IMR-90 (cell line): ENCODE results near the gene GCLC. TPM values are rescaled to one million over a fixed set of nuclear protein-coding genes. Genes with fewer than 3 reads are reported as not detected.

Experiments
- ATAC-seq: fragments of 200-7000 bp; cut with Tn5 transposase; 2 replicates; pipeline ENCODE4 v1.9.1; 2020; ENCODE audit warnings: low read depth, mild to moderate bottlenecking, moderate library complexity
- BruUV-seq: library from RNA; stranded (reverse); fragments of 400-500 nt; replicated peaks from 2 replicates; lab custom pipeline; 2021; lab: Mats Ljungman, UMichigan
- CTCF ChIA-PET: fragments of 300-600 bp; formaldehyde crosslinking; extraction: SDS; loops from one replicate; lab custom pipeline; 2021; ENCODE audit warnings: antibody characterized with exemption; lab: Yijun Ruan, JAX
- POLR2A ChIA-PET: fragments of 300-600 bp; sonication (Branson Sonifier 250); formaldehyde crosslinking; loops from one replicate; lab custom pipeline; 2022; ENCODE audit warnings: antibody characterized with exemption; ENCODE audit not compliant: unreplicated experiment; lab: Charles Lee
- DNase-seq: peaks from one replicate; pipeline ENCODE4 v3.0.0; 2013
- H2AFZ ChIP-seq: replicated peaks from 2 replicates; pipeline ENCODE3; 2013; ENCODE audit warnings: low read length, mild to moderate bottlenecking; ENCODE audit not compliant: poor library complexity
- H2AK5ac ChIP-seq: 2 replicates; pipeline ENCODE4 v1.6.1; 2013; ENCODE audit warnings: low read depth, low read length, inconsistent platforms
- H2AK9ac ChIP-seq: replicated peaks from 2 replicates; pipeline ENCODE3; 2013; ENCODE audit warnings: mild to moderate bottlenecking, low read depth, low read length, moderate library complexity; ENCODE audit not compliant: poor library complexity
- H2BK120ac ChIP-seq: 2 replicates; pipeline ENCODE4 v1.6.1; 2013; ENCODE audit warnings: low read depth, low read length, inconsistent platforms
- H2BK15ac ChIP-seq: 3 replicates; pipeline ENCODE4 v1.6.1; 2013; ENCODE audit warnings: low read depth, low read length, inconsistent platforms
- H2BK20ac ChIP-seq: 2 replicates; pipeline ENCODE4 v1.6.1; 2013; ENCODE audit warnings: low read depth, mild to moderate bottlenecking, inconsistent platforms, low read length, moderate library complexity
- H2BK5ac ChIP-seq: 2 replicates; pipeline ENCODE4 v1.6.1; 2013; ENCODE audit warnings: mild to moderate bottlenecking, low read depth, low read length, inconsistent platforms; ENCODE audit not compliant: poor library complexity, severe bottlenecking
- H3K14ac ChIP-seq: replicated peaks from 2 replicates; pipeline ENCODE4 v1.6.1; 2013; ENCODE audit warnings: low read depth, low read length, inconsistent platforms
- H3K18ac ChIP-seq: 2 replicates; pipeline ENCODE4 v1.6.1; 2013; ENCODE audit warnings: low read depth, low read length, control low read depth
- H3K23ac ChIP-seq: 2 replicates; pipeline ENCODE4 v1.6.1; 2013; ENCODE audit warnings: low read depth, low read length, inconsistent platforms
- H3K27ac ChIP-seq: 2 replicates; pipeline ENCODE4 v1.5.1; 2013; ENCODE audit warnings: mild to moderate bottlenecking, control low read depth, low read length; ENCODE audit not compliant: insufficient read depth
- H3K27me3 ChIP-seq: 2 replicates; pipeline ENCODE4 v1.6.1; 2013; ENCODE audit warnings: low read length; ENCODE audit not compliant: control insufficient read depth, insufficient read depth
- H3K36me3 ChIP-seq: 2 replicates; pipeline ENCODE4 v1.6.1; 2013; ENCODE audit warnings: low read length, mixed read lengths; ENCODE audit not compliant: control insufficient read depth, insufficient read depth
- H3K4ac ChIP-seq: 2 replicates; pipeline ENCODE4 v1.6.1; 2013; ENCODE audit warnings: low read depth, low read length, inconsistent platforms
- H3K4me1 ChIP-seq: 2 replicates; pipeline ENCODE4 v1.6.1; 2013; ENCODE audit warnings: low read length, mixed read lengths; ENCODE audit not compliant: control insufficient read depth, insufficient read depth
- H3K4me2 ChIP-seq: 2 replicates; pipeline ENCODE4 v1.6.1; 2013; ENCODE audit warnings: low read depth, mild to moderate bottlenecking, control low read depth, low read length, moderate library complexity
- H3K4me3 ChIP-seq: 2 replicates; pipeline ENCODE4 v1.5.1; 2013; ENCODE audit warnings: low read depth, mild to moderate bottlenecking, control low read depth, low read length, moderate library complexity; ENCODE audit not compliant: insufficient read depth
- H3K56ac ChIP-seq: 2 replicates; pipeline ENCODE4 v1.6.1; 2013; ENCODE audit warnings: low read length, inconsistent platforms; ENCODE audit not compliant: insufficient read depth; ENCODE audit errors: extremely low read depth
- H3K79me1 ChIP-seq, 2 experiments: 2 replicates each; pipeline ENCODE4 v1.6.1; 2013; ENCODE audit warnings: low read length in 2 of 2, inconsistent platforms in 1 of 2, low read depth in 1 of 2
- H3K9ac ChIP-seq: 2 replicates; pipeline ENCODE4 v1.6.1; 2013; ENCODE audit warnings: low read depth, low read length, control low read depth
- H3K9me1 ChIP-seq: 2 replicates; pipeline ENCODE4 v1.6.1; 2013; ENCODE audit warnings: low read length, inconsistent platforms; ENCODE audit not compliant: insufficient read depth
- H3K9me3 ChIP-seq: 2 replicates; pipeline ENCODE4 v1.6.1; 2013; ENCODE audit warnings: low read length; ENCODE audit not compliant: control insufficient read depth, insufficient read depth
- H4K20me1 ChIP-seq: 2 replicates; pipeline ENCODE4 v1.6.1; 2013; ENCODE audit warnings: low read length, inconsistent platforms; ENCODE audit not compliant: insufficient read depth
- H4K5ac ChIP-seq: 2 replicates; pipeline ENCODE4 v1.6.1; 2013; ENCODE audit warnings: mild to moderate bottlenecking, low read depth, low read length, control low read depth
- H4K8ac ChIP-seq, 2 experiments: 2 replicates each; pipeline ENCODE4 v1.6.1; 2013; ENCODE audit warnings: low read depth in 2 of 2, low read length in 2 of 2, control low read depth in 1 of 2, inconsistent platforms in 1 of 2
- H4K91ac ChIP-seq: 2 replicates; pipeline ENCODE4 v1.6.1; 2013; ENCODE audit warnings: low read depth, low read length, inconsistent platforms; ENCODE audit not compliant: insufficient read depth
- BHLHE40 ChIP-seq: fragments of 150-350 bp; IDR thresholded peaks from 2 replicates; pipeline ENCODE4 v1.6.1; 2016; ENCODE audit warnings: mild to moderate bottlenecking, low read depth, low read length
- CEBPB ChIP-seq: IDR thresholded peaks from 2 replicates; pipeline ENCODE4 v1.6.1; 2012; ENCODE audit warnings: low read depth, low read length, improper control_type of control experiment
- CHD1 ChIP-seq: IDR thresholded peaks from 2 replicates; pipeline ENCODE4 v1.6.1; 2012; ENCODE audit warnings: low read depth, low read length, improper control_type of control experiment
- ELK1 ChIP-seq: fragments of 150-350 bp; IDR thresholded peaks from 2 replicates; pipeline ENCODE4 v1.6.1; 2016; ENCODE audit warnings: low read depth, mild to moderate bottlenecking, low read length, moderate library complexity, borderline replicate concordance
- FOS ChIP-seq: fragments of 150-350 bp; IDR thresholded peaks from 2 replicates; pipeline ENCODE4 v1.6.1; 2016; ENCODE audit warnings: low read depth, low read length
- MAFK ChIP-seq: IDR thresholded peaks from 2 replicates; pipeline ENCODE4 v1.6.1; 2012; ENCODE audit warnings: low read depth, low read length, improper control_type of control experiment
- MAZ ChIP-seq: IDR thresholded peaks from 2 replicates; pipeline ENCODE4 v1.6.1; 2012; ENCODE audit warnings: low read depth, mild to moderate bottlenecking, low read length, improper control_type of control experiment, moderate library complexity, borderline replicate concordance
- MXI1 ChIP-seq: IDR thresholded peaks from 2 replicates; pipeline ENCODE4 v1.6.1; 2012; ENCODE audit warnings: low read depth, mild to moderate bottlenecking, low read length, moderate library complexity, borderline replicate concordance
- NFE2L2 ChIP-seq: fragments of 150-350 bp; IDR thresholded peaks from 2 replicates; pipeline ENCODE4 v1.6.1; 2016; ENCODE audit warnings: low read depth, mild to moderate bottlenecking, low read length
- RAD21 ChIP-seq: IDR thresholded peaks from 2 replicates; pipeline ENCODE4 v1.6.1; 2012; ENCODE audit warnings: low read length, improper control_type of control experiment
- RCOR1 ChIP-seq: IDR thresholded peaks from 2 replicates; pipeline ENCODE4 v1.6.1; 2012; ENCODE audit warnings: mild to moderate bottlenecking, low read length, improper control_type of control experiment; ENCODE audit not compliant: insufficient replicate concordance
- RFX5 ChIP-seq: IDR thresholded peaks from 2 replicates; pipeline ENCODE4 v1.8.0; 2012; ENCODE audit warnings: low read depth, mild to moderate bottlenecking, low read length, moderate library complexity
- SMC3 ChIP-seq: fragments of 150-350 bp; IDR thresholded peaks from 2 replicates; pipeline ENCODE4 v1.6.1; 2016; ENCODE audit warnings: low read depth, mild to moderate bottlenecking, antibody characterized with exemption, low read length, moderate library complexity
- USF2 ChIP-seq: fragments of 150-350 bp; IDR thresholded peaks from 2 replicates; pipeline ENCODE4 v1.6.1; 2017; ENCODE audit warnings: mild to moderate bottlenecking, antibody characterized with exemption, low read length, low read depth
- WGBS, 2 experiments: methylation state at CpG; one replicate each; pipeline versions ENCODE4 v1.1.5 to v1.1.7; 2013; ENCODE audit warnings: missing lambda C conversion rate in 2 of 2; ENCODE audit not compliant: insufficient read length in 1 of 2; ENCODE audit errors: extremely low coverage in 2 of 2; 5-methylcytosine and 5-hydroxymethylcytosine counted together
- dilution Hi-C: fragments of 300-500 bp; cut with HindIII; formaldehyde crosslinking; loops from one replicate; pipeline ENCODE4 v1.14.3; 2018; ENCODE audit warnings: low sequenced_read_pairs; ENCODE audit not compliant: unreplicated experiment
- in situ Hi-C: fragments of 300-500 bp; cut with MboI; formaldehyde crosslinking; loops from 3 replicates; pipeline ENCODE4 v1.14.3; 2019; ENCODE audit warnings: low sequenced_read_pairs, inconsistent platforms, mixed read lengths
- intact Hi-C: fragments of 100-400 bp; cut with micrococcal nuclease; formaldehyde crosslinking; loops from 2 replicates; pipeline ENCODE4 v1.10.0; 2022
- polyA plus RNA-seq, 3 experiments: library from polyadenylated mRNA; depleted of rRNA; stranded (reverse); fragments of >200 nt; gene quantifications; 2 replicates each; pipeline ENCODE4 v1.2.3, GENCODE V29; 2012; ENCODE audit warnings: low replicate concordance in 1 of 3
- total RNA-seq: library from RNA; depleted of rRNA; stranded (reverse); fragments of >200 nt; gene quantifications from 2 replicates; pipeline ENCODE4 v1.2.3, GENCODE V29; 2012

GCLC gene
- total and polyA plus RNA-seq, 2 of the 4 experiments (the other 2 are of a cell fraction) = 14.2 to 24.2 TPM

GRCh38 chr6:53582963-53583362 lies 38.1 kb upstream of the GCLC start:
- CTCF ChIA-PET = interaction anchor here (0.5 kb wide), 1 partner anchor 20 kb away, joined by 4 read pairs; no protein-coding TSS in a partner anchor
- Histone ChIP-seq H3K18ac (no peak overlapping the region), H2AK5ac (no peak overlapping the region), H3K27me3 (no peaks in the 10 kb centered on the region), H3K9me1 (peaks cover 3% of the 10 kb centered on the region; the same call in 1 of the 2 replicates), H2BK5ac (no peak overlapping the region), H4K20me1 (no peaks in the 10 kb centered on the region), H3K4me2 (no peak overlapping the region), H4K91ac (no peak overlapping the region), H2AK9ac (no peak overlapping the region), H2BK20ac (no peak overlapping the region), H3K9ac (no peak overlapping the region), H3K4ac (no peak overlapping the region), H3K23ac (no peak overlapping the region), H3K79me1 (no peaks in the 10 kb centered on the region), H4K5ac (no peak overlapping the region), H3K4me1 (peaks cover 5% of the 10 kb centered on the region), H2BK120ac (no peak overlapping the region), H3K4me3 (no peak overlapping the region), H2BK15ac (no peak overlapping the region), H2AFZ (no peak overlapping the region), H3K27ac (no peak overlapping the region), H4K8ac (no peak overlapping the region), H3K9me3 (no peaks in the 10 kb centered on the region), H3K36me3 (no peaks in the 10 kb centered on the region), H3K56ac (no peak overlapping the region), H3K14ac (no peak overlapping the region)
- intact Hi-C loops (no loop called here), dilution Hi-C loops (no loop called here), in situ Hi-C loops (no loop called here)
- ATAC-seq (peak; percentile 32; the same call in 1 of the 2 replicates), DNase-seq (peak; percentile 38)
- BruUV-seq = no TSS peak
- WGBS, 2 experiments = no CpG with 5 or more reads among the region's 2 CpGs
- POLR2A ChIA-PET = no interaction called here
- TF ChIP-seq CEBPB (no peak), MXI1 (no peak), RAD21 (no peak), MAZ (no peak), CHD1 (no peak), ELK1 (no peak), USF2 (no peak), MAFK (no peak), SMC3 (no peak), FOS (no peak), RFX5 (no peak), NFE2L2 (no peak), RCOR1 (no peak), BHLHE40 (no peak)
